Mesenchymal stem cell (in vitro differentiated cells and primary cell): Measurements from ENCODE around the gene SPAAR. TPM values are rescaled to one million over a fixed set of nuclear protein-coding genes. Genes with fewer than 3 reads are reported as not detected.

Experiments used
- DNase-seq: peaks from one replicate; pipeline ENCODE4 v3.0.0-alpha.2; 2013
- H2AFZ ChIP-seq: one replicate; pipeline ENCODE4 v1.6.1; 2013; ENCODE audit warnings: low read depth, mild to moderate bottlenecking, control low read depth, inconsistent platforms, low read length, moderate library complexity
- H2AK5ac ChIP-seq: 2 replicates; pipeline ENCODE4 v1.6.1; 2013; ENCODE audit warnings: low read length, moderate library complexity, mild to moderate bottlenecking, inconsistent platforms; ENCODE audit not compliant: severe bottlenecking
- H2BK120ac ChIP-seq: one replicate; pipeline ENCODE4 v1.6.1; 2013; ENCODE audit warnings: low read depth, mild to moderate bottlenecking, inconsistent platforms, low read length, moderate library complexity
- H2BK12ac ChIP-seq, 2 experiments: one replicate each; pipeline ENCODE4 v1.6.1; 2013; ENCODE audit warnings: inconsistent platforms in 2 of 2, low read length in 2 of 2, mild to moderate bottlenecking in 2 of 2, moderate library complexity in 2 of 2, control low read depth in 1 of 2
- H2BK15ac ChIP-seq: one replicate; pipeline ENCODE4 v1.6.1; 2013; ENCODE audit warnings: mild to moderate bottlenecking, low read depth, inconsistent platforms; ENCODE audit not compliant: poor library complexity, severe bottlenecking
- H2BK5ac ChIP-seq: 2 replicates; pipeline ENCODE4 v1.6.1; 2013; ENCODE audit warnings: low read depth, mild to moderate bottlenecking, low read length, control low read depth, inconsistent platforms; ENCODE audit not compliant: poor library complexity, severe bottlenecking
- H3K14ac ChIP-seq, 2 experiments: one replicate each; pipeline ENCODE4 v1.6.1; 2013; ENCODE audit warnings: inconsistent platforms in 2 of 2, low read length in 2 of 2, control low read depth in 1 of 2, mild to moderate bottlenecking in 1 of 2, moderate library complexity in 1 of 2
- H3K18ac ChIP-seq, 2 experiments: one replicate each; pipeline ENCODE4 v1.6.1; 2013; ENCODE audit warnings: inconsistent platforms in 2 of 2, low read length in 2 of 2, control low read depth in 1 of 2, low read depth in 1 of 2, mild to moderate bottlenecking in 1 of 2
- H3K23ac ChIP-seq, 2 experiments: one replicate each; pipeline ENCODE4 v1.6.1; 2013; ENCODE audit warnings: inconsistent platforms in 2 of 2, low read length in 2 of 2, mild to moderate bottlenecking in 2 of 2, moderate library complexity in 2 of 2, control low read depth in 1 of 2
- H3K27ac ChIP-seq: 2 replicates; pipeline ENCODE4 v1.5.1; 2013; ENCODE audit warnings: mild to moderate bottlenecking, moderate library complexity, low read length, control low read depth, inconsistent platforms; ENCODE audit not compliant: poor library complexity, severe bottlenecking
- H3K27me3 ChIP-seq, 2 experiments: 2 replicates each; pipeline versions ENCODE4 v1.6.1 to v1.7.0; 2013; ENCODE audit warnings: low read length in 2 of 2, mild to moderate bottlenecking in 2 of 2, moderate library complexity in 2 of 2, control low read depth in 1 of 2, inconsistent platforms in 1 of 2; ENCODE audit not compliant: control insufficient read depth in 1 of 2, insufficient read depth in 1 of 2
- H3K36me3 ChIP-seq, 2 experiments: 2 replicates each; pipeline versions ENCODE4 v1.6.1 to v1.7.0; 2013; ENCODE audit warnings: low read length in 2 of 2, control low read depth in 1 of 2, inconsistent platforms in 1 of 2, low read depth in 1 of 2, mild to moderate bottlenecking in 1 of 2; ENCODE audit not compliant: insufficient read depth in 2 of 2, control insufficient read depth in 1 of 2
- H3K4ac ChIP-seq, 2 experiments: one replicate each; pipeline ENCODE4 v1.6.1; 2013; ENCODE audit warnings: inconsistent platforms in 2 of 2, low read length in 2 of 2, mild to moderate bottlenecking in 2 of 2, moderate library complexity in 2 of 2, control low read depth in 1 of 2, low read depth in 1 of 2
- H3K4me1 ChIP-seq: 2 replicates; pipeline ENCODE4 v1.6.1; 2013; ENCODE audit warnings: low read depth, low read length, control low read depth; ENCODE audit not compliant: control insufficient read depth, insufficient read depth
- H3K4me2 ChIP-seq: 2 replicates; pipeline ENCODE4 v1.6.1; 2013; ENCODE audit warnings: low read length, mild to moderate bottlenecking, inconsistent platforms; ENCODE audit not compliant: poor library complexity, severe bottlenecking
- H3K4me3 ChIP-seq, 2 experiments: 2 replicates each; pipeline versions ENCODE4 v1.5.1 to v1.7.0; 2013; ENCODE audit warnings: low read length in 2 of 2, mild to moderate bottlenecking in 2 of 2, control low read depth in 1 of 2, low read depth in 1 of 2; ENCODE audit not compliant: insufficient read depth in 1 of 2
- H3K79me1 ChIP-seq: replicated peaks from 2 replicates; pipeline ENCODE4 v1.6.1; 2013; ENCODE audit warnings: mild to moderate bottlenecking, control low read depth, low read length, inconsistent platforms; ENCODE audit not compliant: poor library complexity, severe bottlenecking
- H3K9ac ChIP-seq: 2 replicates; pipeline ENCODE4 v1.7.0; 2013; ENCODE audit warnings: mild to moderate bottlenecking, low read length, moderate library complexity
- H3K9me3 ChIP-seq: 2 replicates; pipeline ENCODE4 v1.7.0; 2013; ENCODE audit warnings: mild to moderate bottlenecking, low read length; ENCODE audit not compliant: control insufficient read depth
- H4K8ac ChIP-seq: one replicate; pipeline ENCODE4 v1.6.1; 2013; ENCODE audit warnings: inconsistent platforms, mild to moderate bottlenecking, low read length, moderate library complexity
- H4K91ac ChIP-seq: one replicate; pipeline ENCODE4 v1.6.1; 2013; ENCODE audit warnings: mild to moderate bottlenecking, low read length, inconsistent platforms
- WGBS: methylation state at CpG from one replicate; pipeline ENCODE4 v1.1.7; 2013; ENCODE audit warnings: mixed read lengths; 5-methylcytosine and 5-hydroxymethylcytosine counted together
- polyA plus RNA-seq, 2 experiments: library from polyadenylated mRNA; stranded (reverse); fragments of 200-250 nt; gene quantifications; one replicate each; pipeline ENCODE4 v1.2.3, GENCODE V29; 2013

The SPAAR gene, protein sequence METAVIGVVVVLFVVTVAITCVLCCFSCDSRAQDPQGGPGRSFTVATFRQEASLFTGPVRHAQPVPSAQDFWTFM
- 0.28 TPM for polyA plus RNA-seq (2013, experiment 1 of 2)
- 0.27 TPM for polyA plus RNA-seq (2013, experiment 2 of 2)

DNA sequence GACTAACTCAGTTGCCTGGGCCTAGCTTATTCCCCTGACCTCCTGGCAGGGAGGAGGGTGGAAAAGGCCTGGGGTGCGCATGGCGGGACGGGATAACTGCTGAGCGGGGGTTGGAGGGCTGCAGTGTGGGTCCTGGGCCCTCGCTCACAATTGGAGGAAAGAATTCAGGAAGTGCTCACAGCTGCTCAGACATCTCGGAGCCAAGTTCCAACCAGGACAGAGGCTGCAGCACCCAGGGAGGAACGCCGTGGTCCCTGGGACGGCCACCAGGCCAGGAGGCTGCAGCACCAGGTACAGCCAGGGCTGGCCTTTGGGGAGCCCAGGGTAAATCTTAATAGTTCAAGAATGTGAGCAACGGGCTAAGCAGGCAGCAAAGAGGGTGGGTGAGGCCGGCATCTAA, at the start of gene SPAAR:
Gene SPAAR (plus strand): TSS at position 217 of the 400 bp plus-strand sequence. CDS start 974 bp downstream, outside the sequence.
- no peak for DNase-seq
- Histone ChIP-seq H2AK5ac (peak within 1 kb of the TSS; percentile 24), H4K91ac (peak within 1 kb of the TSS; percentile 98), H3K9ac (peak within 1 kb of the TSS; percentile 86), H3K79me1 (no peaks in the 10 kb centered on the region), H3K27ac (peak within 1 kb of the TSS; percentile 97), H3K4me2 (no peak within 1 kb of the TSS), H3K27me3 (no peaks in the 10 kb centered on the region), H2BK5ac (peak within 1 kb of the TSS; percentile 39), H3K4ac (peak within 1 kb of the TSS; percentile 35 to 98), H3K4me1 (peaks cover 55% of the 10 kb centered on the region), H3K23ac (no peak within 1 kb of the TSS), H2AFZ (no peak within 1 kb of the TSS), H4K8ac (peak within 1 kb of the TSS; percentile 99), H2BK120ac (peak within 1 kb of the TSS; percentile 80), H3K18ac (peak within 1 kb of the TSS; percentile 84 to 89), H3K4me3 (peak within 1 kb of the TSS in 1 of 2 experiments; percentile 34), H2BK12ac (peak within 1 kb of the TSS; percentile 96 to 98), H3K36me3 (no peaks in the 10 kb centered on the region), H3K14ac (peak within 1 kb of the TSS in 1 of 2 experiments; percentile 76), H2BK15ac (peak within 1 kb of the TSS; percentile 95), H3K9me3 (no peaks in the 10 kb centered on the region)
- 82% methylated on average over 11 of the region's 11 CpGs for WGBS

DNA sequence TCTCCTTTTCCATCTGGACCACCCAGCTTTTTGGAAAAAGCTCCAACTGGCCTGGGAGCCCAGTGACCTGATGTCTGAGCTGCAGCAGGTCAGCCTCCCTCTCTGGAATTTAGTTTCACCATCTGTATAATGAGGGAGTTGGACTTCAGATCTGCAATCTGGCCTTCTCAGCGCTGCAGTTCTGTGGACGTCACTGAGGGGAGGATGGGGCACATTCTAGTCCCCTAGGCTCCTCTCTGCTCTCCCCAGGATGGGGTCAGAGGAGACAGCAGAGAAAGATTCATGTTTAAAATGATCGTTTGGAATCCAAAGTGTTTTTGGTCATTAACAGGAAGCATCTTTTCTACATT, 49.3 kb upstream of the SPAAR start:
- H4K91ac ChIP-seq: no peak overlapping the region
- no peak overlapping the region for H2AK5ac ChIP-seq
- no peak overlapping the region for H2BK12ac ChIP-seq
- no peak overlapping the region for H3K14ac ChIP-seq
- no peaks in the 10 kb centered on the region for H3K9me3 ChIP-seq
- H3K23ac ChIP-seq: no peak overlapping the region
- no peak overlapping the region for H3K18ac ChIP-seq
- no peak overlapping the region for H3K4me3 ChIP-seq
- no peak overlapping the region for H3K27ac ChIP-seq
- no peaks in the 10 kb centered on the region for H3K36me3 ChIP-seq
- no peak overlapping the region for H2AFZ ChIP-seq
- H3K27me3 ChIP-seq: peaks cover 50 to 66% of the 10 kb centered on the region in 2 experiments
- no peak overlapping the region for H3K4ac ChIP-seq
- no peak overlapping the region for H2BK15ac ChIP-seq
- no peak overlapping the region for H2BK120ac ChIP-seq
- WGBS: 72% methylated on average over 2 of the region's 3 CpGs
- no peak overlapping the region for H4K8ac ChIP-seq
- no peak for DNase-seq
- no peaks in the 10 kb centered on the region for H3K79me1 ChIP-seq
- H3K9ac ChIP-seq: no peak overlapping the region
- no peaks in the 10 kb centered on the region for H3K4me1 ChIP-seq
- H3K4me2 ChIP-seq: no peak overlapping the region
- no peak overlapping the region for H2BK5ac ChIP-seq

DNA sequence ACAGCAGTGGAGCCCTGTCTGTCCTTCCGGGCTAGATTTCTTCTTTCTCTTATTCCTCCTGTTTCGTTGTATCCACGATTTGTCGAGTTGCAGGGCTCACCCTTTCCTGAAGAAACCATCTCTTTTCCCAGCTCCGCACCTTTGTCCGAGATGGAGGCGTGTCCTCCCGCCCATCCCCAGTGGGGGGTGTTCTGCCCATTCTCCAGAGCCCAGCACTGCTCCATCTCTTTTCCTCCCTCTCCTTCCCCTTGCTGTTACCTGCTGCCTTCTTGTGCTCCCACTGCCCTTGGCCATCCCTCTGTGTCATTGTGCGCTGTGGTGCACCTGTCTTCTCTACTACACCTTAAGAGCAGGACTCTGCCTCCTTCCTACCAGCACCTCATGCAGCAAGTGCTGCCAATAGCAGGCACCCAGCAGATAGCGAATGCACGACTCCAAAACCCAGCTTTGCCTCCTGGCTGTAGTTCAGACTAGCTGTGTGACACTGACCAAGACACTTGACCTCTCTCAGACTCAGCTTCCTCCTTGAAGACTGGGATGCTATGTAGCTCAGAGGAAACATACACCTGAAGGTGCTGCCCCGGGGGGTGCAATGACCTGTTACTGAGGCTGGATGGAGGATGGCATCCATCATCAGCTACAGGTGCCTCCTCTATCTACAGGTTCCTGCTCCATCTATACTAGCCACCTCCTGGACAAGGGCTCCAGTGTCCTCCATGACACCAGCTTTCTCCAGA, 48.0 kb upstream of the SPAAR start:
- Histone ChIP-seq H2BK15ac (no peak overlapping the region), H3K9ac (no peak overlapping the region), H3K4me2 (no peak overlapping the region), H2BK12ac (no peak overlapping the region), H2BK5ac (no peak overlapping the region), H3K4ac (no peak overlapping the region), H4K8ac (no peak overlapping the region), H4K91ac (peak overlapping the region; percentile 27), H3K18ac (no peak overlapping the region), H3K14ac (no peak overlapping the region), H3K36me3 (no peaks in the 10 kb centered on the region), H2AK5ac (no peak overlapping the region), H3K4me3 (no peak overlapping the region), H3K9me3 (no peaks in the 10 kb centered on the region), H3K27ac (no peak overlapping the region), H2AFZ (no peak overlapping the region), H3K4me1 (no peaks in the 10 kb centered on the region), H3K27me3 (peaks cover 51 to 62% of the 10 kb centered on the region in 2 experiments), H3K79me1 (no peaks in the 10 kb centered on the region), H3K23ac (no peak overlapping the region), H2BK120ac (no peak overlapping the region)
- DNase-seq: no peak
- 72% methylated on average over 12 of the region's 12 CpGs for WGBS

DNA sequence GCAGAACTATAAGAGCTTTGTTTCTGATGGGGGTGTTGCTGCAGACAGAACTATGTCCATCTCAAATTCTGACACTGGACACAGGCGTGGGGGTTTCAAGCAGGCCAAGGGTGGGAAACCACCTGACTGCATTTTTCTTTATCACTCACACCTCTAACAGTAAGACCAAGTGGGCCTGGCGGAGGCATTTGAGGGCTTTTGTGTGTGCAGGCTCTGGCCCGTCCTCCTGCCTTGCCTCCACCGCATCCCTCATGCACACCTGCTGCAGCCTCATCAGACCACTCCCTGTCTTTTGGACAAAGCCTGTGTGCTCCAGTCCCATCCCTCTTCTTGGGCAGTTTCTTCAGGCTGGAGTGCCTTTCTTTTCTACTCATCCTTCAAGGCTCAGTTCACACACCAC, 47.0 kb upstream of the SPAAR start:
- peaks cover 51 to 53% of the 10 kb centered on the region in 2 experiments for H3K27me3 ChIP-seq
- H4K8ac ChIP-seq: no peak overlapping the region
- H3K18ac ChIP-seq: no peak overlapping the region
- no peak overlapping the region for H3K27ac ChIP-seq
- H2BK15ac ChIP-seq: no peak overlapping the region
- H3K9ac ChIP-seq: no peak overlapping the region
- no peak overlapping the region for H2AK5ac ChIP-seq
- H3K14ac ChIP-seq: no peak overlapping the region
- H2BK120ac ChIP-seq: no peak overlapping the region
- no peak overlapping the region for H2BK12ac ChIP-seq
- no peaks in the 10 kb centered on the region for H3K79me1 ChIP-seq
- H3K4me1 ChIP-seq: no peaks in the 10 kb centered on the region
- 95% methylated on average over 4 of the region's 4 CpGs for WGBS
- H4K91ac ChIP-seq: no peak overlapping the region
- H3K23ac ChIP-seq: no peak overlapping the region
- H3K9me3 ChIP-seq: no peaks in the 10 kb centered on the region
- H3K4me2 ChIP-seq: no peak overlapping the region
- H3K36me3 ChIP-seq: no peaks in the 10 kb centered on the region
- H3K4me3 ChIP-seq: no peak overlapping the region
- DNase-seq: no peak
- H2BK5ac ChIP-seq: no peak overlapping the region
- no peak overlapping the region for H2AFZ ChIP-seq
- H3K4ac ChIP-seq: no peak overlapping the region
